ENCODE data around the gene PRMT7.

The PRMT7 gene

DNA sequence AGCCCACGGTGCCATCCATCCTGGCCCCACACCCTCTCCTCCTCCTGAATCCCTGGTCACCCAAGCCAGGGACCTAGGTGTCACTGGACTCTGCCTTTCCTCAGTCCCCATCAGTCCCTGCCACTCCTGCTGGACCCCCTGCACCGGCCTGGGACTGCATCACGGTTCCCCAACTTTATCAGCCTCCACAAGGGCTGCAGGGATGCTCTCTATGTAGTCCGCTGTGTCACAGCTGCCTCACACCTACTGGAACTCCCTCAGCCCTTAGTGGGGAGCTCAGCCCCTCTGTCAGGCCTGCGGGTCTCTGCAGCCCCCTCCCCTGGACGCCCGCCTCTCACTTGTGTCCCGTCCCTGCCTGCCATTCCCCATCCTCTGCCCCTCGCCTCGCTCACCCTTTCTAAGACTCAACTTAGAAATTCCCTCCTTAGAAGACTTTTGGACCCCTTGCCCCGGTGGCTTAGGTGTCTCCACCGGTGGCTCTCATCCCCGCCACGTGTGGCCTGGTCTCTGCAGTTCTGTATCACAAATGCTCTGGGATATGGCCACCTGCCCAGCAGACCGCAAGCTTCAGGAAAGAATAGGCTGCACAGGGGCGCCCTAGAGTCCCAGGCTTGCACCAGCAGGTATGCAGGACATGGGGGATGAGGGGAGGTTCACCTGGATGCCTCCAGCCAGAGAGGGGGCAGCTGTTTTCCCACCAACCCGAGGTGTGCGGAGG is 62.9 kb downstream of the PRMT7 start:
- TF ChIP-seq CTCF (conservative IDR thresholded peaks at IDR 0.05; ENCODE audit: control insufficient read depth, insufficient read depth, low read depth, low read length) = no peak
- H3K4me3 ChIP-seq (ENCODE audit: control insufficient read depth, low read depth, low read length) = no peak overlapping the region
- DNase-seq (ENCODE audit: low read depth) = no peak

- no peak for DNase-seq (ENCODE audit: low read depth)
- no peak overlapping the region for H3K4me3 ChIP-seq (ENCODE audit: control insufficient read depth, low read depth, low read length)
- TF ChIP-seq CTCF (conservative IDR thresholded peaks at IDR 0.05; ENCODE audit: control insufficient read depth, insufficient read depth, low read depth, low read length) = no peak
Measured at GRCh38 chr16:68374246-68374805, 63.5 kb downstream of the PRMT7 start.

- DNase-seq (ENCODE audit: low read depth) = no peak
- no peak for TF ChIP-seq CTCF (conservative IDR thresholded peaks at IDR 0.05; ENCODE audit: control insufficient read depth, insufficient read depth, low read depth, low read length)
- H3K4me3 ChIP-seq (ENCODE audit: control insufficient read depth, low read depth, low read length) = no peak overlapping the region
Measured at GRCh38 chr16:68374961-68375660, 64.3 kb downstream of the PRMT7 start.

DNA sequence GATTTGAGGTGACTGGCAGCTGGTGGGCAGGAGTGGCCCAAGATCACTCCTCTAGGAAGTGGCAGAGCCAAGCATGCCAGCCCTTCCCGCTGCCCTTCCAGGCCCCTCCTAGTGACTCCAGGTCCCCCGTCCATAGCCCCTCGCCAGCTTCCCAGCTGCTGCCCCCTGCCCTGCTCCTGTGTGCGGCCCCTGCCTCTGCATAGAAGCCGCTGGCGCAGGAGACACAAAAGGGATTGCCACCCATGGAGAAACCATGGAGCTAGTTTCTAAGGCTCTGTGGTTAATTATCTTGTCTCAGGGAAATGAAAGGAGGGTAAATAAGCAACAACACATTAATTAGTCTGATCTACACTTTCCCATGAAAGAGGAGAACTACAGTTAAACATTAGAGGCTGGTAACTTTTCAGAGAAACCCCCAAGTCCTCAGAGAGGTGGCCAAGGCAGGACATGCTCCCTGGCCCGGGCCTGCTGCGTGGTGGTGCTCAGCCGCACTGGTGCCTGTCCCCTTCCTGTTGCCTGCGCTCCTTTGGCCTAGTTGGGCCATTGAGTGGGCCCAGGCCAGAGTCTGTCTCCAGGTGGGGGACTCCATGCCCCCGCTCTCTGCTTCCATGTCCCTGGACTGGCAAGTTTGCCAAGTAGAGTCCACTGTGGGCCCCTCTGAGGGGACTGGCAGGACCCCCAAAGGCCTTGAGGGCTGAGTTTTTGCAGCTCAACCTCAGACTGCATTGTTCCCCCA is 65.2 kb downstream of the PRMT7 start:
- TF ChIP-seq CTCF (conservative IDR thresholded peaks at IDR 0.05; ENCODE audit: control insufficient read depth, insufficient read depth, low read depth, low read length) = no peak
- DNase-seq (ENCODE audit: low read depth) = no peak
- H3K4me3 ChIP-seq (ENCODE audit: control insufficient read depth, low read depth, low read length) = no peak overlapping the region

DNA sequence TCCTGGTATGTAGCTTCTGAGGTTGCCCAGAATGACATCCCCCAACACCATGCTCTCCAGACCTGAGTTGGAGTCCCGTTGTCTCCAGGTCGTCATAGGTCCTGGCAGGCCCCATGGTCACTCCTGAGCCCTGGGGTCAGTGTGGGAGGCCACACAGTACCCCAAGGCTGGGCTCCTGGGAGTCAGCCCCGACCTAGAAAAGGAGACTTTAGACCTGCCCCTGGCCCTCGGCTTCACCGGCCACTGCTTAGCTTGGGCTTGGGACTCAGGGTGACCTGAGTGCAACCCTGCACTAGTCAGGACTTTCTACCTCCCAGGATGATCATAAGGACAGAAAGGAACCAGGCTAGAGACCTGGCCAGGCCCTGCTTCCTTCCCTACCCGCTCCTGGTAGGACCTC is 65.8 kb downstream of the PRMT7 start:
- no peak for DNase-seq (ENCODE audit: low read depth)
- no peak for TF ChIP-seq CTCF (conservative IDR thresholded peaks at IDR 0.05; ENCODE audit: control insufficient read depth, insufficient read depth, low read depth, low read length)
- H3K4me3 ChIP-seq (ENCODE audit: control insufficient read depth, low read depth, low read length) = no peak overlapping the region

GRCh38 chr16:68377221-68377620 is 66.4 kb downstream of the PRMT7 start:
- no peak overlapping the region for H3K4me3 ChIP-seq (ENCODE audit: control insufficient read depth, low read depth, low read length)
- no peak for DNase-seq (ENCODE audit: low read depth)
- TF ChIP-seq CTCF (conservative IDR thresholded peaks at IDR 0.05; ENCODE audit: control insufficient read depth, insufficient read depth, low read depth, low read length) = no peak
